HCT116 (cell line): ENCODE data around the gene PCBP3. TPM values are rescaled to one million over a fixed set of nuclear protein-coding genes. Genes with fewer than 3 reads are reported as not detected.
"Not testable (repeated sequence)": the region's sequence is repeated elsewhere in the genome, so short reads cannot be mapped to it uniquely, and the experiment has no call there.

Source experiments
- ATAC-seq: fragments of 200-7000 bp; cut with Tn5 transposase; 2 replicates; pipeline ENCODE4 v1.9.1; 2020; ENCODE audit warnings: mild to moderate bottlenecking, moderate library complexity
- BruUV-seq: library from RNA; stranded (reverse); fragments of 400-500 nt; replicated peaks from 2 replicates; lab custom pipeline; 2021; lab: Mats Ljungman, UMichigan
- CTCF ChIA-PET: fragments of 300-600 bp; sonication (Branson Sonifier 250); formaldehyde crosslinking; loops from one replicate; lab custom pipeline; 2021; ENCODE audit warnings: antibody characterized with exemption; lab: Charles Lee
- POLR2A ChIA-PET: fragments of 300-600, 350-600 bp; sonication (Branson Sonifier 250); formaldehyde crosslinking; loops from one replicate; lab custom pipeline; 2021; ENCODE audit warnings: antibody characterized with exemption; lab: Charles Lee
- RAD21 ChIA-PET, 2 experiments: fragments of 300-600 bp; sonication (Branson Sonifier 250); formaldehyde crosslinking; loops; one replicate each; lab custom pipeline; 2023; ENCODE audit warnings: low total read pairs in 2 of 2; ENCODE audit not compliant: uncharacterized antibody in 2 of 2, unreplicated experiment in 2 of 2, low non-redundant PET in 1 of 2; lab: Charles Lee
- DNase-seq: peaks from one replicate; pipeline ENCODE4 v3.0.0-alpha.2; 2010; ENCODE audit warnings: low read depth, low spot score
- H2AFZ ChIP-seq: fragments of 200-600 bp; shearing (Covaris generic), sonication (generic); 2 replicates; pipeline ENCODE4 v1.6.1; 2017; ENCODE audit warnings: low read depth, mixed run types, mixed read lengths, antibody characterized with exemption, low read length; ENCODE audit not compliant: poor library complexity, severe bottlenecking
- H3K27ac ChIP-seq: 2 replicates; pipeline ENCODE4 v1.5.1; 2012; ENCODE audit warnings: low read depth, low read length
- H3K27me3 ChIP-seq: fragments of 200-600 bp; sonication (generic); 2 replicates; pipeline ENCODE4 v1.6.1; 2016; ENCODE audit warnings: mixed run types, low read length, mixed read lengths; ENCODE audit not compliant: insufficient read depth
- H3K36me3 ChIP-seq, 2 experiments: fragments of 200-500 bp in 1 of 2; fragments of 200-600 bp in 1 of 2; sonication (Bioruptor generic) in 1 of 2; sonication (generic) in 1 of 2; 2 replicates each; pipeline versions ENCODE4 v1.5.1 to v1.6.1; 2014 to 2016; ENCODE audit warnings: low read length in 2 of 2, inconsistent platforms in 1 of 2, mixed read lengths in 1 of 2, mixed run types in 1 of 2; ENCODE audit not compliant: insufficient read depth in 2 of 2, control insufficient read depth in 1 of 2
- H3K4me1 ChIP-seq, 2 experiments: fragments of 200-600 bp in 1 of 2; sonication (generic) in 1 of 2; 2 replicates each; pipeline versions ENCODE4 v1.5.1 to v1.6.1; 2012 to 2017; ENCODE audit warnings: low read length in 2 of 2, inconsistent platforms in 1 of 2, mild to moderate bottlenecking in 1 of 2, mixed read lengths in 1 of 2, mixed run types in 1 of 2, moderate library complexity in 1 of 2; ENCODE audit not compliant: insufficient read depth in 2 of 2, control insufficient read depth in 1 of 2
- H3K4me2 ChIP-seq: fragments of 200-600 bp; sonication (generic); 2 replicates; pipeline ENCODE4 v1.6.1; 2017; ENCODE audit warnings: mixed run types, low read length, mixed read lengths
- H3K4me3 ChIP-seq, 2 experiments: fragments of 200-600 bp in 1 of 2; sonication (generic) in 1 of 2; replicated peaks in 1 of 2; 2 replicates each; pipeline ENCODE4 v1.5.1; 2011 to 2016; ENCODE audit warnings: low read length in 2 of 2, control low read depth in 1 of 2, low read depth in 1 of 2, mild to moderate bottlenecking in 1 of 2, mixed read lengths in 1 of 2, mixed run types in 1 of 2
- H3K79me2 ChIP-seq: fragments of 200-600 bp; sonication (generic); 2 replicates; pipeline ENCODE4 v1.6.1; 2017; ENCODE audit warnings: mild to moderate bottlenecking, mixed run types, low read length, moderate library complexity, mixed read lengths; ENCODE audit not compliant: insufficient read depth
- H3K9ac ChIP-seq: fragments of 200-600 bp; sonication (generic); 2 replicates; pipeline ENCODE4 v1.6.1; 2016; ENCODE audit warnings: low read length, mixed read lengths
- H3K9me2 ChIP-seq: fragments of 200-600 bp; sonication (generic), shearing (Covaris generic); 2 replicates; pipeline ENCODE4 v1.6.1; 2017; ENCODE audit warnings: mixed run types, mild to moderate bottlenecking, moderate library complexity; ENCODE audit not compliant: insufficient read depth
- H3K9me3 ChIP-seq, 2 experiments: fragments of 200-500 bp in 1 of 2; fragments of 200-600 bp in 1 of 2; sonication (Bioruptor generic) in 1 of 2; sonication (generic) in 1 of 2; 2 replicates each; pipeline ENCODE4 v1.6.1; 2014 to 2017; ENCODE audit warnings: low read length in 2 of 2, mixed read lengths in 2 of 2, inconsistent platforms in 1 of 2, low read depth in 1 of 2, mild to moderate bottlenecking in 1 of 2, mixed run types in 1 of 2, moderate library complexity in 1 of 2; ENCODE audit not compliant: control insufficient read depth in 1 of 2, insufficient read depth in 1 of 2
- H4K20me1 ChIP-seq: fragments of 200-600 bp; sonication (generic), shearing (Covaris generic); 2 replicates; pipeline ENCODE4 v1.6.1; 2017; ENCODE audit warnings: mixed run types, mild to moderate bottlenecking, moderate library complexity; ENCODE audit not compliant: insufficient read depth
- ATF3 ChIP-seq: IDR thresholded peaks from 2 replicates; pipeline ENCODE4 v1.6.1; 2012
- CBX3 ChIP-seq: IDR thresholded peaks from 2 replicates; pipeline ENCODE4 v1.6.1; 2012; ENCODE audit warnings: low read depth
- CEBPB ChIP-seq: IDR thresholded peaks from 2 replicates; pipeline ENCODE4 v1.6.1; 2012; ENCODE audit warnings: low read depth
- EGR1 ChIP-seq: IDR thresholded peaks from 2 replicates; pipeline ENCODE4 v1.6.1; 2012; ENCODE audit warnings: low read depth
- EZH2 ChIP-seq: fragments of 200-600 bp; sonication (generic); IDR thresholded peaks from 2 replicates; pipeline ENCODE4 v1.6.1; 2017; ENCODE audit warnings: antibody characterized with exemption, mixed run types
- SRF ChIP-seq: IDR thresholded peaks from 2 replicates; pipeline ENCODE4 v1.6.1; 2012; ENCODE audit warnings: low read depth
- intact Hi-C: fragments of 100-400 bp; cut with micrococcal nuclease; formaldehyde crosslinking; loops from 2 replicates; pipeline ENCODE4 v1.10.0; 2022
- total RNA-seq: library from RNA; stranded (reverse); gene quantifications from one replicate; pipeline ENCODE4 v1.2.1, GENCODE V29; 2021; ENCODE audit not compliant: unreplicated experiment

The PCBP3 gene
- total RNA-seq, 1 experiment from 2014 or later, result 3.1 TPM

- CTCF ChIA-PET, H3K9me2 ChIP-seq, H4K20me1 ChIP-seq, POLR2A ChIA-PET, BruUV-seq, H3K27ac ChIP-seq, DNase-seq, H3K4me3 ChIP-seq, H3K4me2 ChIP-seq, intact Hi-C loops, H3K9ac ChIP-seq, RAD21 ChIA-PET, H3K9me3 ChIP-seq, ATAC-seq, H3K4me1 ChIP-seq, H2AFZ ChIP-seq, H3K79me2 ChIP-seq, H3K27me3 ChIP-seq, H3K36me3 ChIP-seq: not testable (repeated sequence)
These were observed 165.1 kb downstream of the PCBP3 start for GRCh38 chr21:45808663-45809062.

DNA sequence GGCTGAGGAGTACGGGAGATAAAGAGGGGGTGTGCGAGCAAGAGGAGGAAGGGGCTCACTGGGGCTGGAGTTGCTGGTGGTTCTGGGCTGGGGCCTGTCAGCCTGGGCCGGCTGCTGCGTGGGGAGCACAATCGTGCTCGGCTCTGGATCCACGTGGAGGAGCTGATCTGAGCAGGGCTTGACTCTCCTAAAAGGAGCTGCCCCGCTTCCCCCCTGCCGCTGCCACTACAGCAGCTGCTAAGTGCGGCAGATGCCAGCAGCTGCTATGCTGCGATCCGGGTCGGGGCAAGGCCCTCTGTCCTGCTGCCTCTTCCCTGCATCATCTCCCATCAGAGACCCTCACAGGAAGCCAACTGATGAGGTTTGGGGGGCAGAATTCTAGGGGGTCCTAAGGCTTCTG is 165.9 kb downstream of the PCBP3 start:
- ChIA-PET POLR2A (no interaction called here), RAD21 (no interaction called here), CTCF (interaction anchor here (2.4 kb wide), 1 partner anchor 253 kb away, joined by 6 read pairs; no protein-coding TSS in a partner anchor)
- no peaks in the 10 kb centered on the region for H3K9me3 ChIP-seq
- no peak overlapping the region for H3K27ac ChIP-seq
- H3K9me2 ChIP-seq, result no peaks in the 10 kb centered on the region
- no peaks in the 10 kb centered on the region for H3K79me2 ChIP-seq
- H3K9ac ChIP-seq, result no peak overlapping the region
- no peaks in the 10 kb centered on the region for H3K36me3 ChIP-seq
- no peaks in the 10 kb centered on the region for H4K20me1 ChIP-seq
- ATAC-seq, result no peak
- BruUV-seq, result no TSS peak
- no peaks in the 10 kb centered on the region for H3K27me3 ChIP-seq
- no peak overlapping the region for H2AFZ ChIP-seq
- no peak for DNase-seq
- H3K4me3 ChIP-seq, result no peak overlapping the region
- H3K4me2 ChIP-seq, result no peak overlapping the region
- TF ChIP-seq CBX3, result no peak
- no peak for TF ChIP-seq ATF3
- no peak for TF ChIP-seq SRF
- TF ChIP-seq EZH2, result no peak
- TF ChIP-seq CEBPB, result no peak
- TF ChIP-seq EGR1, result no peak
- H3K4me1 ChIP-seq, result no peaks in the 10 kb centered on the region
- intact Hi-C loops, result no loop called here
